Measurements from ENCODE around the gene COL6A1. TPM values are rescaled to one million over a fixed set of nuclear protein-coding genes. Genes with fewer than 3 reads are reported as not detected.

COL6A1 gene
- total RNA-seq, 1 experiment from 2014 or later: 87.5 TPM

GRCh38 chr21:46025113-46025770 is 43.7 kb downstream of the COL6A1 start:
- no peak for DNase-seq (ENCODE audit: low read depth, low spot score)
- no peak overlapping the region for H3K9ac ChIP-seq (ENCODE audit: low read length)
- no TSS peak for BruUV-seq (replicated peaks)
- H3K9me3 ChIP-seq (ENCODE audit: control insufficient read depth in 1 of 2, insufficient read depth in 1 of 2, low read depth in 1 of 2, low read length in 2 of 2): peaks cover 0 to 8% of the 10 kb centered on the region in 2 experiments; a peak in 2 of 4 replicates
- H4K20me1 ChIP-seq (ENCODE audit: insufficient read depth): no peaks in the 10 kb centered on the region
- H3K27me3 ChIP-seq (ENCODE audit: insufficient read depth, low read length): no peaks in the 10 kb centered on the region
- no peak overlapping the region for H3K4me2 ChIP-seq (ENCODE audit: low read length)
- H3K4me1 ChIP-seq (ENCODE audit: control insufficient read depth in 1 of 2, insufficient read depth in 2 of 2, low read length in 2 of 2): no peaks in the 10 kb centered on the region
- H3K36me3 ChIP-seq (ENCODE audit: control insufficient read depth in 1 of 2, insufficient read depth in 2 of 2, low read length in 2 of 2): no peaks in the 10 kb centered on the region
- no peak for ATAC-seq
- H3K4me3 ChIP-seq (replicated peaks in 1 of 2; ENCODE audit: low read depth in 1 of 2, low read length in 2 of 2): no peak overlapping the region
- no peaks in the 10 kb centered on the region for H3K79me2 ChIP-seq (ENCODE audit: insufficient read depth, low read length)
- H3K27ac ChIP-seq (ENCODE audit: low read depth, low read length): no peak overlapping the region
- CTCF ChIA-PET: no interaction called here
- intact Hi-C loops (cut with micrococcal nuclease): no loop called here
- RAD21 ChIA-PET (ENCODE audit: low non-redundant PET in 1 of 2, low total read pairs in 2 of 2, uncharacterized antibody in 2 of 2, unreplicated experiment in 2 of 2): no interaction called here
- no peaks in the 10 kb centered on the region for H3K9me2 ChIP-seq (ENCODE audit: insufficient read depth)
- POLR2A ChIA-PET: interaction anchor here (0.6 kb wide), 1 partner anchor 58 kb away, joined by 4 read pairs; no protein-coding TSS in a partner anchor
- H2AFZ ChIP-seq (ENCODE audit: low read depth, low read length, poor library complexity, severe bottlenecking): no peak overlapping the region
- TF ChIP-seq ATF3 (IDR thresholded peaks at IDR 0.05) (no peak), EZH2phosphoT487 (IDR thresholded peaks at IDR 0.05; ENCODE audit: borderline replicate concordance) (no peak), REST (IDR thresholded peaks at IDR 0.05; ENCODE audit: low read depth) (no peak), ZBTB33 (IDR thresholded peaks at IDR 0.05; ENCODE audit: extremely low read depth, insufficient replicate concordance, low read length) (no peak), FOSL1 (IDR thresholded peaks at IDR 0.05; ENCODE audit: low read depth) (no peak), TCF7L2 (IDR thresholded peaks at IDR 0.05; ENCODE audit: borderline replicate concordance, extremely low read depth, insufficient read depth, insufficient read length) (no peak), EGR1 (IDR thresholded peaks at IDR 0.05; ENCODE audit: low read depth) (no peak), ZNF274 (IDR thresholded peaks at IDR 0.05; ENCODE audit: low read depth, low read length) (no peak), POLR2AphosphoS5 (IDR thresholded peaks at IDR 0.05; ENCODE audit: low read depth, low read length) (no peak), CTCF (IDR thresholded peaks at IDR 0.05 in 2 of 3, conservative IDR thresholded peaks at IDR 0.05 in 1 of 3; ENCODE audit: borderline replicate concordance in 1 of 3, insufficient read depth in 1 of 3, low read depth in 2 of 3, low read length in 2 of 3) (no peak), EZH2 (IDR thresholded peaks at IDR 0.05) (no peak), SIN3A (IDR thresholded peaks at IDR 0.05; ENCODE audit: low read depth) (no peak), ZFX (IDR thresholded peaks at IDR 0.05) (no peak), YY1 (IDR thresholded peaks at IDR 0.05; ENCODE audit: extremely low read depth, insufficient replicate concordance, low read depth, low read length) (no peak), SRF (IDR thresholded peaks at IDR 0.05; ENCODE audit: low read depth) (no peak), POLR2A (IDR thresholded peaks at IDR 0.05; ENCODE audit: borderline replicate concordance, extremely low read depth, insufficient read depth, insufficient read length) (no peak), MAX (IDR thresholded peaks at IDR 0.05) (no peak), JUND (IDR thresholded peaks at IDR 0.05) (no peak), ELF1 (IDR thresholded peaks at IDR 0.05; ENCODE audit: borderline replicate concordance, low read depth) (no peak), CEBPB (IDR thresholded peaks at IDR 0.05; ENCODE audit: low read depth) (no peak)
